GM18526 (cell line): ENCODE data around the gene HSD17B3.

Experiments used
- POLR2A ChIP-seq: IDR thresholded peaks from 3 replicates; pipeline ENCODE4 v1.6.1; 2011; ENCODE audit not compliant: insufficient read length; ENCODE audit errors: extremely low read depth

Gene HSD17B3

DNA sequence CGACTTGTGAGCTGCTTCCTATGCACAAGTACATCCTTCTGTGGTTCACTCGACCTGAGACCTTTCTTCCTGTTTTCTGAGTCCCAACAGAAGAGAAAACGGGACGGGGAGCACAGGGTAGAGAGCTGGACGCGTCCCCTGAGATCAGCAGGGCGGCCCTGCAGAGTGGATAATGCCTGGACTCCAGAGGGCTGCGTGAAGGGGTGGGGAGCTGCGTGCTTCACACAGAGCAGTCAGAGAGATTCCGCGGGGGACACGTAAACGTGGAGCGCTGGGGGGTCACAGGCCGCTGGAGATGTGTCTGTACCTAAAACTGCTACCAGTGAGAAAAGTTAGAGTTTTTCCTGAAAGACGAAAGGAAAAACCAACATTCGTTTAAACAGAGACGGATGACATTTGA lies 46.3 kb downstream of the HSD17B3 start:
- no peak for TF ChIP-seq POLR2A

DNA sequence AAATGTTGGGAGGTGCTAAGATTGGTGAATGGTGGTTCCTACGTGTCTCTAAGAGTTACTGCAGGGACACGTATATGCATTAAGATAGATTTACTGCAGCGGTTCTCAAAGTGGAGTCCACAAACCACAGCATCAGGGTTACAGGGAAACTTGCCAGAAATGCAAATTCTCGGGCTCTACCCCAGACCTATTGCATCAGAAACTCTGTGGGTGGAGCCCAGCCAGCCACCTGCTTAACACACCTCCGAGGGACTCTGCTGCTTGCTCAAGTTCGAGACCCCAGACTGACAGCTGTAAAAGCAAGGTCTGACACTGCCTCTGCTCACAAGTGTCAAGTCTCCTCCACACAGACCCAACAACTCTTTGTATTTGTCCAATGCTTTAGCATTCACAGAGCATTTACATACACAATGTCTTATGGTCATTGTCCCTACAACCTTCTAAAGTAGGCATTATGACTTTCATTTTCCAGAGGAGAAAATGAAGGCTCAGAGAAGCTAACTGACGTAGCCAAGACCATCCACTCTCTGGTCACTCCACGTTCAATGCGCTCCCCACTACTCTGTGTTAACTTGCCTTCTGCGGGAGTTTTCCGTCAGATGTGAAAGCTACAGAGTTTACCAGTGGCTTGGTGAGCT lies 48.8 kb downstream of the HSD17B3 start:
- TF ChIP-seq POLR2A = no peak

DNA sequence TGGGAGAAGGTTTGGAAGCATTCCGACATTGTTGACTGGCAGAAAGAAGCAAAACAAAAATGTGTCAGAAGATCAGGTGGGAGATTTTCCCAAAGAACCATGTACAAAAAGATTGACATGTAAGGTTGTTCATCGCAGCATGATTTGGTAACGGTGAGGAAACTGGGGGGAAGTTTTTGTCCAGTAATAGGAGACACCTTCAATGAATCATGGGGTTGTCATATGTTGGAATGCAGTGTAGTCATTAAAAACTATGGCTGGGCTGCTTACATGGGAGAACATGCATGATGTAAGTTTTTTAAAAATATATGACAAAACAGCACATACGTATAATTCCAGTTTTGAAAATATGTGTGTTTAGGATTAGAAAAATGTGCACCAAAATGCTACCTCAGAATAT lies 50.5 kb downstream of the HSD17B3 start:
- TF ChIP-seq POLR2A = no peak

DNA sequence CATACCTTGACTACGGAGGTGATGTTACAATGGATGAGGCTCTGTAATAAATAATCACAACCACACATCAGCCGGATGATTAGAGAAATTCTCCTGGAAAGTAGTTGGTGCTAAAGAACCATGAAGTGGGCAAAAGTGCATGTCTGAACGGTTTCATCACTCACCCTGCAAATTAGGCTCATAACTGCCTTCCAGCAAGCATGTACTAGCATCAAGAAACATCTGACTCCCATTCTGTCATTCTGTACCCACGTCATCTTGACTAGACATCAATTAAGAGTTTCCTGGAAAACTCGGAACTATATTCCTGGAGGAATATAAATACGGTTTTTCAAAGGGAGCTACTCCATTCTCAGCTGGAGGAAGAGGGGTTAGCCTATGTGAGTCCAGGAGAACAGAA lies 52.2 kb downstream of the HSD17B3 start:
- no peak for TF ChIP-seq POLR2A

DNA sequence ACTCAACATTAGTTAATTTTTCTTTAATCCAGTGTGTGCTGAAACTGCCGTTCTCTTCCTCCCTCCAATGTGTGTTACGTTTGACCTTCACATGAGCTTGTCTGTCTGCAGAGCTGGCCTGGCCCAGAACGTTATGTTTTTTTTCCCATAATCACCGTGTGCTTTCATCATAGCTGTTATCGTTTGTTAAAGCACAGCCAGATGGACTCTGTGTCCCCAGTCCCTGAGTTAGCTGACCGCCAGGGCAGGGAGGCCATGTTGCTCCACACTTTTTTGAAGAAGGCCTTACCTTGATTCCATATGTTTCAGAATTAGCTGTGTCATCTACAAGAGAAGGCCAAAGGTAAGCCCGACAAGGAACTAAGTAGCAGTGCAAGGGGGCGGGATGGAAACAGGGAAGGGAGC lies 55.7 kb downstream of the HSD17B3 start:
- TF ChIP-seq POLR2A = no peak

DNA sequence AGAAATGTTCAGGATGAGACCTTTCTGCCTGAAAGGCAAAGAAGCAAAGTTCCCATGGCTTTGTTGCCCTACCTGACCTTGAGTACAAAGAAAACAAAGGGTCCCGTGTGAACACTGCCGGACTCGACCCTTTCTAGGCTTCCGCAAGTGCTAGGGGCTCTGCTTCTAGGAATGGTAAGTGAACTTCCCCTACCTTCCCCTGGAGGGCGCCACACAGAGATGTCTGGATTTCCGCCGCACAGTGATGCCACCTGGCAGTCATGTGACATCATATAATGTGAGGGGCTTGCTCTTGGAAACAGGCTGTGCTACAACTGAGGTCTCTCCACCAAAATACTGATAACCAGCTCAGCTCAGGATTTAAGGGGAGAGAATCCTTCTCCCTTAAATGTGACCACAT lies 56.6 kb downstream of the HSD17B3 start:
- no peak for TF ChIP-seq POLR2A

DNA sequence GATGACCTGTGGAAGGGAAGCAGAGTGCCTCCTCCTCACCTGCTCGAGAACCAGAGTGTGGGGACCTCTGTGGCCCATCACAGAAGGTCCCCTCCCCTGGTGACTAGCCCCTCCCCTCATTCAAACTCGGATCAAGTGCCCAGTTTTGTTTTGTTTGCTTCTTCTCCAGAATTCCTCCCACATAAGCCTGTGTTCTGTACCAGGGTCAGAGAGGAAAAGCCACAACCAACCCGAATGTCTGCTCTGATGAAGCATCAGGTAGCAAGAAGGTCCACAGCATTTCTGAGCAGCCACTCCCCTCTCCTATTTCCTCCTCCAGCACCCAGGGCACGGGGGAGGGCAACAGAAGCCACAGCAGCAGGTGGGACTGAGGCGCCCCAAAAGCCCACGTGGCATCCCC lies 58.2 kb downstream of the HSD17B3 start:
- TF ChIP-seq POLR2A = no peak

DNA sequence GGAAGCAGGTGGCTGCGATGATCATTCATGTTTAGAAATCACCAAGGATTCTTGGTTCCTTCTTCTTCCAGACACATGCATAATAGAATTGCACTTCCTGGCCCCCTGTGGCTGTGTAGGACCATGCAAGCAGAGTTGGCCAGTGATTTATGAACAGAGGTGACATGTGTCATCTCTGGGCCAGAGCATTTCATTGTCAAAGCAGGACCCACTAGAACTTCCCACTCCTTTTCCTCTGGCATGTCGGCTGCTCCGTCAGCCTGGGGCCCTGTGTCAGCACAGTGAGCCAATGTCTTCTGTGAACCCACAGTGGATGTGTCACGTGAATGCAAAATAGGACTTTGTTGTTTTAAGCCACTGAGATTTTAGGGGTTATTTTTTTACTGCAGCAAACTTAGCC lies 59.2 kb downstream of the HSD17B3 start:
- no peak for TF ChIP-seq POLR2A

DNA sequence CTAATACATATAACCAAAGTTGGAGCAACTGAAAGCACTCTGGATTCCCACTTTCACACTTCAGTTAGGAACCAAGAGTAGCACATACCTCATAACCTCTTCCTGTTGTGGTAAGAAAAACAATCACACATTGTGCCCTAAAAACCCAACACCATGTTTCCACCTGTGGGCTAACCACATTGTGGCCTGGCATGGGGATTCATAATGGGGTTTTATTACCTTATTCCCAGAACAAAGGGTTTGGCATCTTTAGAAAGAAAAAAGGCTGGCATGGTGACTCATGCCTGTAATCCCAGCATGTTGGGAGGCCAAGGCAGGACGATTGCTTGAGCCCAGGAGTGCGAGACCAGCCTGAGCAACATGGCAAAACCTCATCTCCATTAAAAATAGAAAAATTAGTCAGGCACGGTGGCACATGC lies 60.6 kb downstream of the HSD17B3 start:
- TF ChIP-seq POLR2A = no peak

DNA sequence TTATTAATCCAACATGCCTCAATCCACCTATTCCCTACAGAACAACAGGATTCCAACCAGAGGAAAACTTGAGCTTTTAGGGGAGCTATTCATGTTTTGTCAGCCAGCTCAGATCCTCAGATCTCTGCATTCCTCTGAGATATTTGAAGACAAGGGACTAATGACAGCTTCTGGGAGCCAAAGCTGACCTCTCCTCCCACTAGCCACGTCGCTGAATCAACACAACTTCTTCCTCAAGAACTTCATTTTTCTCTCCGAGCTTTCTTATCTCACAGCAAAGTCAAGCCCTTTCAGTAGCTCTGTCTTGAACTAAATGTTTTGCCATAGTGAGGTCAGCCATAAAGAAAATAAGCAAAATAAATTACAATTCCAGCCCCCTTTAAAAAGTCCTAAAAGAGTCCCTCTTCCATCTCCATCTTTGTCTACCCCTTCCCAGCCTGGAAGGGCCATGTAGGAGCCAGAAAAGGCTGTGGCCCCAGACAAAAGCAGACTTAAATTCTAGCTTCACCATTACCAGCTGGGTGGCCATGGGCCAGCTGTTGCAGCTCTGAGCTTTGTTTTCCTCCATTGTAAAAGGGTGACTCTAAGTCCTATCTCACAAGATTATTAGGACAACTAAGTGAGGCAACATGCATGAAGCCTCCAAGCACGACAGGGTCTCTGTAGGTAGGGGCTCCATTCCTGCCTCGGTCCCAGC lies 65.0 kb downstream of the HSD17B3 start:
- TF ChIP-seq POLR2A = no peak

DNA sequence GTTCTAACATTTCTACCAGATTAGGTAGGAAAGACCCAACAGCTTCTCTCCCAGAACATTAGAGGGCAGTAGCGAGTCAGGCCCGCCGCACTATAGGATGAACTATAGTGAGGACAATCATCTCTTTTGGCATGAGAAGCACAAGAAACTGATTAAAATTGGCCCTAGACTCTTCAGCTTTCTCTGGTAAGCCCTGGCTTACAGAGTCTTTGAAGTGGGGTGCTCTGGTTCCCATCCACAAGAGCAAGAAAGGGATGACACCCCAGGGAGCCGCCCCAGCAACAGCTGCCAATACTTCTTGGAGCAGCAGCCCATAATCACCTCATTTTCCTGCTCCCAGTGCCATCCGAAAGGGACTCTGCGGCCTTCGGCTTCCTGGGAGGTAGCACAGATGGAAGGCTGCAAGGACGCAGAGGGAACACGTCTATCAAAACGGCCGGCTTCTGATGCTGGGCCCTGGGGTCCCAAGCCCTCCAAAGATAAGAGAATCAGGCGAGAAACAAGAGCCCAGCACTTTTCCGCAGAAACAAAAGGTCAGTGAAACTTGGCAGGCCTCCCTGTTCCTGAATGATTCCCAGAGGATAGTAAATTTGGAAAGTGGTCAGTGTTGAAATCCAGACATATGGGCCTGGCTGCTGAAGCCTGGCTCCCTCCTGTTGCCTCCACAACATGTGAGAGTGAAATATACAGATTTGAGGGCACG lies 69.3 kb downstream of the HSD17B3 start:
- TF ChIP-seq POLR2A = no peak

DNA sequence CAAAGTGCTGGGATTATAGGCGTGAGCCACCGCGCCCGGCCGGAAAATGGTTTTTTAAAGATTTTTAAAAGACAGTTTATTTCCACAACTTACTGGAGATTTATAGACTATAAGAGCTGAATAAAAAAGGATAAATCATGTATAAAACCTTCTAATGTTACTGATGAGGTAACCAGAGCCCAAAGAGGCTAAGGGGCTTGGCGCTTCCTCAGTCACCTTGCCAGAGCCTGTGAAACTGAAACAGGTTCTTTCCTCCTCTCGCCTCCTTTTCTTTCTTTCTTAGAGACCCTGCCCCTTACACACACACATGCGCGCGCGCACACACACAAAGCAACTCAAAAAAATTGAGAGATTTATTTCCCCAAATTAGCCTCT lies 69.8 kb downstream of the HSD17B3 start:
- TF ChIP-seq POLR2A = no peak

DNA sequence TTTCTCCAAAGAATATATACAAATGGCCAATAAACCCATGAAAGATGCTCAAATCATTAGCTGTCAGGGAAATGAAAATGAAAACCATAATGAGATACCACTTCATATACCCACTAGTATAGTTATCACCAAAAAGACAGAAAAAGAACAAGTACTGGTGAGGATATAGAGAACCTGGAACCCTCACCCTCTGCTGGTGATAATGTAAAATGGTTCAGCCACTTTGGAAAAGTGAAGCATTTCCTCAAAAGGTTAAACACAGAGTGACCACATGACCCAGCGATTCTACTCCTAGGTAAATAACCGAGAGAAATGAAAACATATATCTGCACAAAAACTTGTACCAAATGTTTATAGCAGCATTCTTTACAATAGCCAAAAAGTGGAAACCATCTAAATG lies 72.0 kb downstream of the HSD17B3 start:
- TF ChIP-seq POLR2A = no peak

DNA sequence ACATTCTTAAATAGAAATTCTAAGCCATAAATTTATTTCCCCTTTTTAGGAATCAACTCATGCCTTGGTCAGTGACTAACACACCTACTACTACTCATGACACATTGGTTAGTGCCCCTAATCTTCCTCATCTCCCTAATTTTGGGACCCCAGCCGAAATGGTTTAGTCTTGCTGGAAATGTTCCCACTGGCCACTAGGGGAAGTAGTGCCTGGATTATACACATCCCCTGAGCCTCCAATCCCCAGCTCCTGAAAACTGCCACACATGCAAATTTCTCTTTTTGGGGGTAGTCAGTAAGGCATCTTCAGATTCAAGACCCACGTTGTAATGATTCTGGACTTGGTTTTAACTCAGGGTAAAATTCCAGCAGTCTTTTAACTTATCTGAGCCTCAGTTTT lies 79.8 kb downstream of the HSD17B3 start:
- TF ChIP-seq POLR2A = no peak

DNA sequence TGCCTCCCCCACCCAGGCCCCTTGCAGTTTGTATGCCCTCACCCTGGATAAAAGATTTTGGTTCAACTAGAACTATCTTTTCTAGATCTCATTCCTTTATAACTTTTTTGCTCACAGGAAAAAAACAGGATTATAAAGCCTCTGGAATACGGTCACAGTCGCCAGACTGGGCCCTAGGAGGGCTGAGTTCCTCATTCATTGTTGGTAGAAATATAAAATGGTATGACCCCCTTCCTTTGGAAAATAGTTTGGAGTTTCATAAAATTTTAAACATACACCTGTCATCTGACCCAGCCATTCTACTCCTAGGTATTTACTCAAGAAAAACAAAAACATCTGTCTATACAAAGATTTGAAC lies 82.1 kb downstream of the HSD17B3 start:
- TF ChIP-seq POLR2A = no peak
